ENCODE results near the gene PRKN.

DNA sequence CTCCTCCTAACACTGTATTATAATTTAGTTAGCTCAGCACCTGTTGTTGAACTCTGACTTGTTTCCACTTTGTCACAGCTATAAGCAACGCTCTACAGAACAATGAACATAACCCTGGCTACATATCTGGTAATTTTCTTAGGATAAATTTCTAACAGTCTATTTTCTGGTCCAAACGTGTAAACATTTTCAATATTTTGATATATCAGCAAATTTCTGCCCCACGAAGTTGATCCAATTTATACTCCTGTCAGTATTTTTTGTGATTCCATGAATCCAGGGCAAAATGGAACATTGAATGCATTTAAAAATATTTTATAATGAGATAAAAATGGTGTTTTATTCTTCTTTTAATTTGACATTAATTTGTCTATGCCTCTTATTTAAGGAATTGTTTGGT, 1005.2 kb downstream of the PRKN start:
- TF ChIP-seq, protein P1, sequence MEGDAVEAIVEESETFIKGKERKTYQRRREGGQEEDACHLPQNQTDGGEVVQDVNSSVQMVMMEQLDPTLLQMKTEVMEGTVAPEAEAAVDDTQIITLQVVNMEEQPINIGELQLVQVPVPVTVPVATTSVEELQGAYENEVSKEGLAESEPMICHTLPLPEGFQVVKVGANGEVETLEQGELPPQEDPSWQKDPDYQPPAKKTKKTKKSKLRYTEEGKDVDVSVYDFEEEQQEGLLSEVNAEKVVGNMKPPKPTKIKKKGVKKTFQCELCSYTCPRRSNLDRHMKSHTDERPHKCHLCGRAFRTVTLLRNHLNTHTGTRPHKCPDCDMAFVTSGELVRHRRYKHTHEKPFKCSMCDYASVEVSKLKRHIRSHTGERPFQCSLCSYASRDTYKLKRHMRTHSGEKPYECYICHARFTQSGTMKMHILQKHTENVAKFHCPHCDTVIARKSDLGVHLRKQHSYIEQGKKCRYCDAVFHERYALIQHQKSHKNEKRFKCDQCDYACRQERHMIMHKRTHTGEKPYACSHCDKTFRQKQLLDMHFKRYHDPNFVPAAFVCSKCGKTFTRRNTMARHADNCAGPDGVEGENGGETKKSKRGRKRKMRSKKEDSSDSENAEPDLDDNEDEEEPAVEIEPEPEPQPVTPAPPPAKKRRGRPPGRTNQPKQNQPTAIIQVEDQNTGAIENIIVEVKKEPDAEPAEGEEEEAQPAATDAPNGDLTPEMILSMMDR (conservative IDR thresholded peaks at IDR 0.05 in 1 of 2, IDR thresholded peaks at IDR 0.05 in 1 of 2; ENCODE audit: low read depth in 1 of 2, low read length in 2 of 2) = no peak
- no peak for TF ChIP-seq EZH2 (IDR thresholded peaks at IDR 0.05; ENCODE audit: low read length, missing control alignments)

All from fibroblast of lung (primary cell).